Activated CD4-positive, CD25-positive, alpha-beta regulatory T cell treated with anti-CD3 and anti-CD28 coated beads, Interleukin-2, amount 50 U/mL, for 72 hours (primary cell): Measurements from ENCODE around the gene DNAJB8.

ENCODE experiments used
- DNase-seq: peaks from one replicate; pipeline ENCODE4 v3.0.0; 2021

The DNAJB8 gene

GRCh38 chr3:128442949-128443348, 23.7 kb downstream of the DNAJB8 start:
- no peak for DNase-seq

DNA sequence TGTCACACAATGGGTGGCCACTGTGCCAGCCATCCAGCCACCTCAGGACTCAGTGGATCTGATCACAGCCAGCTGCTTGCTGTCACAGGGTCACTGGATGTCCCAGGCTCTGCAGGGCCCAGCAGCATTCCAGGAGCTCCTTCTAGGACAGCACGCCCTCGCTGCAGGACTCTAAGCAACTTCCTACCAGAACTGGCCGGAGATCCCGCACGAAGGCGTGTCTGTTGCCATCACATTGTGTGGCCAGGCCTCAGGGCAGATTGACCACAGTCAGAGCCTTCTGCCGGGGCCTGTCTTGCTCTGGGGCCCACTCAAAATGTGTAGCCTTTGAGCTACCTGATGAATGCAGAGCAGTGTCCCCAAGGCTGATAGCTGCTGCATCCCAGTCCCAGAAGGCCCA, 24.6 kb downstream of the DNAJB8 start:
- DNase-seq: no peak

DNA sequence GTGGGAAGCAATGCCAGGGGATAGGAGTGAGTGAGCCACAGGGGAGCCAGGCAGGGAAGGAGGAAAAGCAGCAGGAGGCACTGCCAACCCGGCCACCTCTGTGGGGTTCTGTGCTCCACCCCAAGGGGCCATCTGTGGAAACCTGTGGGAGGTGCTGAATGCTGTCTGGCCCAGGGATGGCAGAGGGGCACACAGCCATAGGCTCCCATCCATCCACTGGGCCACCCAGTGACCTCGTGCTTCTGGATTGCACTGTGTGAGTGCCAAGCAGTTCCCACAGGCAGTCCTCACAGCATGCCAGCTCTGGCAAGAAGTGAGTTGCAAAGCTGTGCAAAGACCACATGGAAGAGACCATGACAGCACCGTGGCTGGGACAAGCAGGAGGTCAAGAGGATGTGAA, 27.5 kb downstream of the DNAJB8 start:
- no peak for DNase-seq

- no peak for DNase-seq
These were observed 28.1 kb downstream of the DNAJB8 start for GRCh38 chr3:128438488-128439072.

- no peak for DNase-seq
These were observed 30.5 kb downstream of the DNAJB8 start for GRCh38 chr3:128436214-128436613.

GRCh38 chr3:128435561-128435960, 31.1 kb downstream of the DNAJB8 start:
- DNase-seq: no peak

DNA sequence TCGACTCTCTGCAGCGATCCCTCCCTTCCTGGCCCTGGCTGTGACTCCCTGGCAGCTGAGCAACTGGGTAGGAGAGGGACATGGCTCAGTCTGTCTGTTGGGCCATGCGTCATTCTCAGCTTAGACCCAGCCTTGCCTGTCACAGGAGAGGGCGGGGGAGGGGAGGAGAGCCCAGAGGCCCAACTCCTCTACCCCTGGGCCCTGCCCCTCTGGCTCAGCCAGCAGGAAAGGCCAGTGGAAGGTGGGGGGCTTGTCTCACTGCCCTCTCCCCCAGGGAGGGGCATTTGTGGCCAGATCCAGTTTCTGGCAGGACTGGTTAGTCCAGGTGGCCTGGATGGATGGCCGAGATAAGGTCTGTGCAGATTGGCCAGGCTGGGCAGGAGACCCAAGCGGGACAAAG, 31.6 kb downstream of the DNAJB8 start:
- DNase-seq: no peak

- DNase-seq: no peak
These were observed 32.2 kb downstream of the DNAJB8 start for GRCh38 chr3:128434524-128434923.

GRCh38 chr3:128433837-128434165, 32.9 kb downstream of the DNAJB8 start:
- no peak for DNase-seq

- DNase-seq: no peak
These were observed 33.5 kb downstream of the DNAJB8 start for GRCh38 chr3:128432971-128433836.

GRCh38 chr3:128432301-128432970, 34.3 kb downstream of the DNAJB8 start:
- no peak for DNase-seq

DNA sequence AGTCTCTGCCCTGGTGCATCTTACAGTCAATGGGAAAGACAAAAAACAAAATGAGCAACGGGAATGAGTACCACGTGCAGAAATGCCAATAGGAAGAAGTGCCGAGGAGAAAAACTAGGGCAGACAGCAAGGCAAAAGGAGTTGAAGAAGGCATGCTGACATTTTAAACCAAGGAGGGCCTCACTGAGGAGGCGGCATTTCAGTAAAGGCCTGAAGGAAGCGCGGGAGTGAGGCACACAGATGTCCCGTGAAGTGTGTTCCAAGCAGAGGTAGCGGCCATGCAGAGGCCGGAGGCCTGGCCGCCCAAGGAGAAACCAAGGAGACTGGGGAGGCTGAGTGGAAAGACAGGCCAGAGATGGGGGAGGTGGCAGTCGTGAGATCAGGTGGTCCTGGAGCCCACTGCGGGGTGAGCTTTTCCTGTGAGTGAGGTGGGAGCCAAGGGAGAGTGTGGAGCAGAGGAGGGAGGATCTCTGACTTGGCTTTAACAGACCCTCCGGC, 34.8 kb downstream of the DNAJB8 start:
- DNase-seq: no peak

GRCh38 chr3:128430731-128431130, 36.0 kb downstream of the DNAJB8 start:
- DNase-seq: no peak

DNA sequence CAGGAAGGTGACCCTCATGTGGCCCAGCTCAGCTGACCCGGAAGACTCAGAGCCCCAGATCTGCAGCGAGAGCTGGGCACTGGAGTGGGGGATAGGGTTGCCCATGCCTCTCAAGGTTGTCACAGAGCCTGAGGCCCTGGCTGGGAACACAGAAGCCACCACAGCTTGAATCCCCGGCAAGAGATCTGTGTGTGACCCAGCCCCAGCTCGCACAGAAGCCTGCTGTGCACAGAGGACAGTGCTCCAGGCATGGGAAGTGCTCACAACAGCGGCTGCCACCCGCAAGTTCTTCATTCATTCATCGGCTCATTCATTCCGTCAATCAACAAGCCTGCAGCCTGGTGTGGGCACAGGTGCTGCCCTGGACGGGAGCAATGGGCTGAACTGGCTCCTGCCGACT, 36.4 kb downstream of the DNAJB8 start:
- DNase-seq: no peak

DNA sequence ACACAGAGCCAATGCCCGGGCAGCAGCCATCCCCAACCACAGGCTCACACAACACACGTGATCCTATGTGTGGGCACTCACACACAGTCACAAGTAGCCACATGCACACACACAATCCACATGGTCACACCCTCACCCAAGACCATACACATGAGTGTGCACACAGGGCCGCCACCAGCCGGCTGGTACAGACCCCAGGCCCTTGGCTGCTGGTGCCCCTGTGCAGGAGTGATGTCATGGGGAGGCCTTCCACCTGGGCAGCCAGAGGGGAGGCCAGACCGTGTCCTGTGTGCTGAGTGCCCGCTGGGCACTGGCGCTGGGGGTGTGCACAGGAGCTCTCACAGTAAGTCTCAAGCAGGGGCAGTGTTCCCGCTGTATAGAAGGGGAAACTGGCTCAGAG, 36.9 kb downstream of the DNAJB8 start:
- no peak for DNase-seq

DNA sequence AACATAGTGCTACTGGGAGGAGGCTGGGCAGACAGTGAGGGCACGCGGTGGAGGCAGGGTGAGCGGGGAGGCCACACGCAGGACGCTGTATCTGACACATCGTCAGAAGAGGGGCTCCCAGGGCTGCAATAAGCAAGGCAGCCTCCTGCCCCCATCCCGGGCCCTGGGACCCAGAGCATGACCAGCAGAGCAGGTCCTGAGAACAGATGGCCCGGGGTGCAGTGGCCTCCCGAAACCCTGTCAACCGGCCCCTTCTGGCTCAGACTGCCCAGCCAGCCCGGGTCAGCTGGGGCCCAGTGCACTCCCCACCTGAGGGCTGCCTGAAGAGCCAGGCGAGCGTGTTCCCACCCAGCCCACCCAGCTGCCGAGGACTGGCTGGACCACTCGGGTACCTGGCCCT, 37.4 kb downstream of the DNAJB8 start:
- no peak for DNase-seq

GRCh38 chr3:128427872-128428822, 38.5 kb downstream of the DNAJB8 start:
- DNase-seq: no peak

DNA sequence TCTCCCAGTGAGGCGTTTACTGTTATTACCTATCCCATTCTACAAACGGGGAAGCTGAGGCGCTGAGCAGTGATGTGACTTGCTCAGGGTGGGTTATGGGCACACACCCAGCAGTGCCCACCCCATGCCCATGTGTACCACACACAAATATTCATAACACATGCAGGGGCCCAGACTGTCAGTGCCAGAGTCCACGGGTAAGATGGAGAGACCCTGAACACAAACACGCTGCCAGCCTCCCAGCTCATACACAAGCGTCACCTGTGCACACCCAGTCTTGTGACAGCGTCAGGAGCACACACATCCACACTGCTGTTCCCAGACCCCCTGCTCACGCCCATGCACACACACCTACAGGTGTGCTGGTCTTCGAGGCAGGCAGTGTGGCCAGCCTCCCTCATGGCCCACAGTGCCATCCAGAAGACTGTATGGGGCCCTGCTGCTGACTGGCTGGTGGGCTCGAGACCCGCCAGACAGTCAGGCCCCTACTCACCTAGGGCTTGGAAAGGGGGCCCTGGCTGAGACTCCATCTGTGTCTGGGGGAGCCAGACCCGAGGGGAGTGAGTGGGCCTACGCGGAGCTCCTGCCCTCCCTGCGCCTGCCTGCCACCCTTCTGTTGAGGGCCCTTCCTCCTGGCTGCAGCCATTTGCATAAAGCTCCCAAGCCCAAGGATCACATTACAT, 39.4 kb downstream of the DNAJB8 start:
- no peak for DNase-seq

DNA sequence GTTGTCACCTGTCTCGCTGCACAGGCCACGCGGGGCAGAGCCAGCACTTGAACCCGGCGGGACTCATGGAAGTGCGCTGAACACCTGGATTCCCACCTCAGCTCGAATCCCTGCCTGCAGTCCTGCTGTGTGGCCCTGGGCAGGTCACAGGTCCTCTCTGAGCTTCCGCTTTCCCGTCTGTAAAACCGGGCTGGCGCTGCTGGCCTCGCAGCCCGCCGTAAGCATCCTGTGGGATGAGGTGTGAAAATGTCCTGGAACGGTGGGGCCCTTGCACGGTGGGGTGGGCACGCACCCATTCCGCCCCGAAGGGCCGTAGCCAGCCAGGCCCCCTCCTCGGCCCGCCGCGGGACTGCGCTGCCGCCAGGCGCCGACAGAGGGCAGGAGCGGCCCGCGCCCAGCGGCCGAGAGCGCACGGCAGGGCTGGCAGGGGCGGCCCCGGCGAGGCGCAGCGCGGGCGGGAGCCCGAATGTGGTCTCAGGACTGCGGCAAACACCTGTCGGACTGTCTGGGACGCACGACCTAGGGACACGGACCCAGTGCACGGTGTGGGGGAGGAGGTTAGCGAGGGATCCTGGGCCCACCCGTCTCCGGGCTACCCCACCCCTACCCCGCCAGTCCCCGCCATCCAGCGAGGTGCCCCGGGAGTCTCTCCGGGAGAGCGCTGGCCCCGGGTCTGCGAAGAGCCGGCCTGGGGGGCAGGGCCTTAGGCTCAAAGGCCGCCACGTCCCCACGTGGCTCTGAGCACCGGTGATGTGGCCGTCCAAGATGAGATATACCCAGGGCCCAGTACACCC, 40.4 kb downstream of the DNAJB8 start:
- peak; percentile 81 for DNase-seq

DNA sequence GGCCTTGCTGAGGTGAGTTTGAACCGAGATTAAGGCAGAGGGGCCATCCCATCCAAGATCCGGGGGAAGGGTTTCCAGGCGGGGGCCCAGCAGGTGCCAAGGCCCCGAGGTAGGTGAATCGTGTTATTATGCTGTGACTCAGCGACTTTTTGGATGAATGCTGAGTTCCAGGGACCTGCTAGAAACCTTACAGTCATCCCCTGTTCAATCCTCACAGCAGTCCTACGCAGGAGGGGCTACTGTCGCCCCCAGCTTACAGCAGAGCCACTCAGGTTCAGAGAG, 40.9 kb downstream of the DNAJB8 start:
- DNase-seq: no peak

GRCh38 chr3:128425142-128425845, 41.4 kb downstream of the DNAJB8 start:
- DNase-seq: no peak
